ENCODE data around the gene RGS6.

RGS6 gene

GRCh38 chr14:72538387-72538786 is 606.2 kb downstream of the RGS6 start:
- DNase-seq, result no peak

- DNase-seq, result no peak
Observed at GRCh38 chr14:72539661-72540315, 607.6 kb downstream of the RGS6 start.

- DNase-seq, result no peak
Observed at GRCh38 chr14:72540836-72541235, 608.6 kb downstream of the RGS6 start.

GRCh38 chr14:72541546-72541945 is 609.3 kb downstream of the RGS6 start:
- no peak for DNase-seq

- DNase-seq, result no peak
Observed at GRCh38 chr14:72543341-72543740, 611.1 kb downstream of the RGS6 start.

- DNase-seq, result peak; percentile 28
Observed at GRCh38 chr14:72544615-72545387, 612.6 kb downstream of the RGS6 start.

- peak; percentile 40 for DNase-seq
Observed at GRCh38 chr14:72545411-72546311, 613.4 kb downstream of the RGS6 start.

GRCh38 chr14:72546344-72547016 is 614.3 kb downstream of the RGS6 start:
- peak; percentile 50 for DNase-seq

- no peak for DNase-seq
Observed at GRCh38 chr14:72547999-72548398, 615.8 kb downstream of the RGS6 start.

GRCh38 chr14:72549026-72549425 is 616.8 kb downstream of the RGS6 start:
- no peak for DNase-seq

- DNase-seq, result no peak
Observed at GRCh38 chr14:72549854-72550253, 617.6 kb downstream of the RGS6 start.

GRCh38 chr14:72550513-72550912 is 618.3 kb downstream of the RGS6 start:
- no peak for DNase-seq

- DNase-seq, result no peak
Observed at GRCh38 chr14:72552236-72552635, 620.0 kb downstream of the RGS6 start.

- DNase-seq, result no peak
Observed at GRCh38 chr14:72553161-72553560, 620.9 kb downstream of the RGS6 start.

GRCh38 chr14:72553656-72554055 is 621.4 kb downstream of the RGS6 start:
- no peak for DNase-seq

GRCh38 chr14:72554401-72554800 is 622.2 kb downstream of the RGS6 start:
- DNase-seq, result no peak

- DNase-seq, result no peak
Observed at GRCh38 chr14:72554994-72555608, 622.9 kb downstream of the RGS6 start.

- DNase-seq, result no peak
Observed at GRCh38 chr14:72555609-72556000, 623.4 kb downstream of the RGS6 start.

GRCh38 chr14:72557671-72558070 is 625.4 kb downstream of the RGS6 start:
- DNase-seq, result no peak

- no peak for DNase-seq
Observed at GRCh38 chr14:72558721-72559120, 626.5 kb downstream of the RGS6 start.

GRCh38 chr14:72559202-72559601 is 627.0 kb downstream of the RGS6 start:
- peak; percentile 57 for DNase-seq

- DNase-seq, result no peak
Observed at GRCh38 chr14:72559669-72560255, 627.5 kb downstream of the RGS6 start.
